ENCODE measurements around the gene MDM4.

Gene MDM4

DNA sequence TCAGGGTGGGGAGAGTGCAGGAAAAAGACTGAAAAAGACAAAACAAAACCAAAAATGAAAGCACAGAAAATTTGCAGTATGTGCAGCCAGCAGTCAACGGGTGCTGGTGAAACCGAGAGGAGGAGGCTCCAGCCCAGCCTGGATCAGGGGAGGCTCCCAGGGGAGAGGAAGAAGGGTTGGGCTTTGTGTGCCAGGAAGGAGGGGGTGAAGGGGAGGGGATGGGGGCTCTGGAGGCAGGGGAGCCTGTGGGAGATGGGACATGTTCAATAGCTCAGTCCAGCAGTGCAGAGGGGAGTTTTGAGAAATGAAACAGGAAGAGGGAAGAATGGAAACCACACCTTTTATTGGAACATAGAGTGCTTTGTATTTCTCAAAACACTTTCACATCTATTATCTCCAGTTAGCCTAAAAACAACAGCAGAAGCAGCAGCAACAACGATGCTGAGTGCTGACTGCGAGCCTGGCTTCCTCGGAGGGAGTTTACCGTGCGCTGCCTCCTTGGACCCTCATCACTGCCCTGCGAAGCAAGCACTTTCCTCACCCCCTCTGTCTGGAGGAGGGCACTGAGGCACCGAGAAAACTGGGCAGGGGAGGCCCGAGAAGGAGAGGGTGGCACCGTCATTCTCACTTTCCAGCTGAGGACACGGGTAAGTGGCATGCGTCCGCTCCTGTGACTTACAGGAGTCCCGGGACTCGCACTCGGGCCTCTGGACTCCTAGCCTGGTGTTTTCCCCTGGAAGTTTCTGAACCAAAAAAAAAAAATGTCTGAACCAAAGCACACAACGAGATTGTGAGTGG, 62.9 kb downstream of the MDM4 start:
- H3K4me3 Mint-ChIP-seq: no peak overlapping the region
- H3K4me1 Mint-ChIP-seq: peaks cover 44% of the 10 kb centered on the region
- no peaks in the 10 kb centered on the region for H3K9me3 Mint-ChIP-seq
- DNase-seq: peak; percentile 34
- H3K27ac Mint-ChIP-seq: peak overlapping the region; percentile 7
- TF ChIP-seq, protein P1, sequence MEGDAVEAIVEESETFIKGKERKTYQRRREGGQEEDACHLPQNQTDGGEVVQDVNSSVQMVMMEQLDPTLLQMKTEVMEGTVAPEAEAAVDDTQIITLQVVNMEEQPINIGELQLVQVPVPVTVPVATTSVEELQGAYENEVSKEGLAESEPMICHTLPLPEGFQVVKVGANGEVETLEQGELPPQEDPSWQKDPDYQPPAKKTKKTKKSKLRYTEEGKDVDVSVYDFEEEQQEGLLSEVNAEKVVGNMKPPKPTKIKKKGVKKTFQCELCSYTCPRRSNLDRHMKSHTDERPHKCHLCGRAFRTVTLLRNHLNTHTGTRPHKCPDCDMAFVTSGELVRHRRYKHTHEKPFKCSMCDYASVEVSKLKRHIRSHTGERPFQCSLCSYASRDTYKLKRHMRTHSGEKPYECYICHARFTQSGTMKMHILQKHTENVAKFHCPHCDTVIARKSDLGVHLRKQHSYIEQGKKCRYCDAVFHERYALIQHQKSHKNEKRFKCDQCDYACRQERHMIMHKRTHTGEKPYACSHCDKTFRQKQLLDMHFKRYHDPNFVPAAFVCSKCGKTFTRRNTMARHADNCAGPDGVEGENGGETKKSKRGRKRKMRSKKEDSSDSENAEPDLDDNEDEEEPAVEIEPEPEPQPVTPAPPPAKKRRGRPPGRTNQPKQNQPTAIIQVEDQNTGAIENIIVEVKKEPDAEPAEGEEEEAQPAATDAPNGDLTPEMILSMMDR (IDR thresholded peaks at IDR 0.05): no peak
- peaks cover 41% of the 10 kb centered on the region for H3K27me3 Mint-ChIP-seq (ENCODE audit: low read depth, poor library complexity)
- no peaks in the 10 kb centered on the region for H3K36me3 Mint-ChIP-seq (ENCODE audit: low read depth)

DNA sequence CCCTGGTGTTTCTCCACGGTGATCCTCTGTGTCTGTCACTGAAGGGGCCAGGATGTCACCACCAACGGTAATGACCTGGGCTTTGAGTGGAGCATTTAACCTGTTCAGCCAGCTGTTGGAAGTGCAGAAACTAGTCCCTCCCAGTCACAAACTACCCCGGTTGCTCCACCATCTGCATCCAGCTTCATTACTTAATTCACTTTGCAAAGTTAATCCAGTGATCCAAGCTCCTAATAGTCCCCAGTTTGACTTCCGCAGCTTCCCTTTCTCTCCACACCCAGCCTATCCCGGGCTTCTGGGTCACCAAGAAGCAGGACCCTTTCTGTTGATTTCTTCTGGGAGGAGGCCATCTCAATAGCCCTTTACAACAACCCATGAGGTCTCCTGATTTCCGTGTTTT, 63.5 kb downstream of the MDM4 start:
- Mint-ChIP-seq H3K4me3 (no peak overlapping the region), H3K27ac (no peak overlapping the region), H3K4me1 (peaks cover 37% of the 10 kb centered on the region), H3K9me3 (no peaks in the 10 kb centered on the region), H3K27me3 (ENCODE audit: low read depth, poor library complexity) (peaks cover 38% of the 10 kb centered on the region), H3K36me3 (ENCODE audit: low read depth) (no peaks in the 10 kb centered on the region)
- TF ChIP-seq, protein P1 (IDR thresholded peaks at IDR 0.05): no peak
- DNase-seq: no peak

GRCh38 chr1:204580862-204581261, 64.7 kb downstream of the MDM4 start:
- Mint-ChIP-seq H3K4me1 (peaks cover 33% of the 10 kb centered on the region), H3K36me3 (ENCODE audit: low read depth) (no peaks in the 10 kb centered on the region), H3K27me3 (ENCODE audit: low read depth, poor library complexity) (peaks cover 31% of the 10 kb centered on the region), H3K4me3 (no peak overlapping the region), H3K9me3 (no peaks in the 10 kb centered on the region), H3K27ac (no peak overlapping the region)
- TF ChIP-seq, protein P1 (IDR thresholded peaks at IDR 0.05): no peak
- DNase-seq: no peak

DNA sequence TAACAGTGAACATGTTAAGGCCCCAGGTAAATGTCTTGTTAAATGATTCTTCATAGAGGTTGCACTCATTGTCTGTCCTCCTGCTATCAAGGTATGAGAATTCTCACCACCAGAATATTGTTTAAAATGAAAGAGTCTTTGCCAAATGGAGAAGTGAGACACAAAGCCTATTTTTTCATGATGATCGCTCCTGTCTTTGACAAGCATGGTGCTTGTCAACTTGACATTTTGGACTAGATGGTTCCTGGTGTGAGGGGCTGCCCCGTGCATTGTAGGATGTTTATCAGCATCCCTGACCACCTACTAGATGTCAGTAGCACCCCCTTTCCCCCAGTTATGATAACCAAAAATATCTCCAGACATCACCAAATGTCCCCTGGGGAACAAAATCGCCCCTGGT, 65.6 kb downstream of the MDM4 start:
- Mint-ChIP-seq H3K36me3 (ENCODE audit: low read depth) (no peaks in the 10 kb centered on the region), H3K4me3 (no peak overlapping the region), H3K27me3 (ENCODE audit: low read depth, poor library complexity) (peaks cover 27% of the 10 kb centered on the region), H3K4me1 (peaks cover 26% of the 10 kb centered on the region), H3K27ac (no peak overlapping the region), H3K9me3 (no peaks in the 10 kb centered on the region)
- TF ChIP-seq, protein P1 (IDR thresholded peaks at IDR 0.05): no peak
- no peak for DNase-seq

GRCh38 chr1:204583909-204584632, 67.9 kb downstream of the MDM4 start:
- H3K9me3 Mint-ChIP-seq: no peaks in the 10 kb centered on the region
- no peak overlapping the region for H3K4me3 Mint-ChIP-seq
- H3K27me3 Mint-ChIP-seq (ENCODE audit: low read depth, poor library complexity): peaks cover 20% of the 10 kb centered on the region
- TF ChIP-seq, protein P1 (IDR thresholded peaks at IDR 0.05): no peak
- H3K36me3 Mint-ChIP-seq (ENCODE audit: low read depth): no peaks in the 10 kb centered on the region
- no peak for DNase-seq
- peaks cover 25% of the 10 kb centered on the region for H3K4me1 Mint-ChIP-seq
- no peak overlapping the region for H3K27ac Mint-ChIP-seq
